WTC11 (cell line): ENCODE data around the gene MXRA8.

Experiments used
- TF ChIP-seq, protein P1 (sequence below): fragments of 250-450 bp; sonication (Bioruptor Pico); IDR thresholded peaks from 2 replicates; pipeline ENCODE4 v2.1.2; 2022; ENCODE audit warnings: mild to moderate bottlenecking, moderate library complexity
- TF ChIP-seq, protein P2 (sequence below): fragments of 250-450 bp; sonication (Bioruptor Pico); conservative IDR thresholded peaks from 2 replicates; pipeline ENCODE4 v1.9.0; 2021; ENCODE audit warnings: mild to moderate bottlenecking

DNA sequence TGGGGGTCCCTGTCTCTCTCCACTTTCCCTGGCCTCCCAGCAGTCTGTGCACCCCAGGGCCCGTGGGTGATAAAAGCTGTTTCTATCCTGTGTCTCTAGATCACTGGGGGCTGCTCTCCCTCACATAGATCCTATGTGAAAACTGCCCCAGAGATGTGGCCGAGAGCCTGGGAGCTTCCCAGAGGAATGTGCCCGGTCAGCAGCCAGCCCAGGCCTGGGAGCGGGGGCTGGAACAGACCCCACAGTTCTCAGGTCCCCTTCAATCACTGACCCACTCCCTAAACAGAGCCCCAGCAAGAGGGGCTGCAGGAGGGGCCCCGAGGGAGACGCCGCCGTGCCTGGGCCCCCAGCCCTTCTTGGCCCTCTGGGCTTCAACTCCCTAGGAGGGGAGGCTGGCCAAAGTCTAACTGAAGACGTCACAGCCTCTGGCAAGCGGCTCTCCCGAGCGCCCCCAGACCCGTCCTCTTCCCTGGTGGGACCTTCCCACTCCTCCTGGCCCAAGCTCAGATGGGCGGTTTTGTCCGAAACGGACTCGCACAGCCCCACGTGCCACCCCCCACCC, 403 bp downstream of the MXRA8 start:
- TF ChIP-seq, protein P1, sequence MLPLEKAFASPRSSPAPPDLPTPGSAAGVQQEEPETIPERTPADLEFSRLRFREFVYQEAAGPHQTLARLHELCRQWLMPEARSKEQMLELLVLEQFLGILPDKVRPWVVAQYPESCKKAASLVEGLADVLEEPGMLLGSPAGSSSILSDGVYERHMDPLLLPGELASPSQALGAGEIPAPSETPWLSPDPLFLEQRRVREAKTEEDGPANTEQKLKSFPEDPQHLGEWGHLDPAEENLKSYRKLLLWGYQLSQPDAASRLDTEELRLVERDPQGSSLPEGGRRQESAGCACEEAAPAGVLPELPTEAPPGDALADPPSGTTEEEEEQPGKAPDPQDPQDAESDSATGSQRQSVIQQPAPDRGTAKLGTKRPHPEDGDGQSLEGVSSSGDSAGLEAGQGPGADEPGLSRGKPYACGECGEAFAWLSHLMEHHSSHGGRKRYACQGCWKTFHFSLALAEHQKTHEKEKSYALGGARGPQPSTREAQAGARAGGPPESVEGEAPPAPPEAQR (CRISPR knock-in tag) = no peak
- TF ChIP-seq, protein P2, sequence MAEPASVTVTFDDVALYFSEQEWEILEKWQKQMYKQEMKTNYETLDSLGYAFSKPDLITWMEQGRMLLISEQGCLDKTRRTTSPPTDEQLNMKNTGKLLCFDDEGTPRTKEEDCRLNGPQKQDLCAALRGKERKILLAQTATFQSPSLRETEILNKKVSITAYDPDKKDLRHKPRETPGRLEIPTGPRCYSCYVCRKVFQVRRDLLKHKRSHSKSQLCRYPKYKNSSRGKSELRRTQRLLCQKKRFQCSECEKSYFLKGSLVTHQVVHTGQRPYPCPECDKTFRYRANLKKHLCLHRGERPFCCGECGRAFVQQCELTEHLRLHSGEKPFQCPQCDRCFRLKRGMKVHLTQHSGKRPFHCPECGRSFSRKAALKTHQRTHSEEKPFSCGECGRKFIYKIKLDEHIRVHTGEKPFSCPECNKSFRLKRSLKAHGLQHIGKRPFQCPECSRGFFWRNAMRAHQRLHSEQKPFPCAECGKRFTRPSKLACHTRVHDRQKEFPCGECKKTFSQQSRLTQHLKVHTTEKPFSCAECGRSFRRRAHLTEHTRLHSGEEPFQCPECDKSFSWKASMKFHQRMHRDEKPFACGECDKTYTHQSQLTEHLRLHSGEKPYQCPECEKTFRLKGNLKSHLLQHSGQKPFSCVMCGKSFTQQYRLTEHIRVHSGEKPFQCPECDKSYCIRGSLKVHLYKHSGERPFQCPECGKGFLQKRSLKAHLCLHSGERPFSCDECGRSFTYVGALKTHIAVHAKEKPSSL (CRISPR knock-in tag) = no peak
